Fibroblast of peridontal ligament (primary cell): ENCODE data around the gene ARRB1.

ENCODE experiments used
- DNase-seq: peaks from one replicate; pipeline ENCODE4 v3.0.0-alpha.2; 2010; ENCODE audit errors: extremely low read depth

Gene ARRB1

DNA sequence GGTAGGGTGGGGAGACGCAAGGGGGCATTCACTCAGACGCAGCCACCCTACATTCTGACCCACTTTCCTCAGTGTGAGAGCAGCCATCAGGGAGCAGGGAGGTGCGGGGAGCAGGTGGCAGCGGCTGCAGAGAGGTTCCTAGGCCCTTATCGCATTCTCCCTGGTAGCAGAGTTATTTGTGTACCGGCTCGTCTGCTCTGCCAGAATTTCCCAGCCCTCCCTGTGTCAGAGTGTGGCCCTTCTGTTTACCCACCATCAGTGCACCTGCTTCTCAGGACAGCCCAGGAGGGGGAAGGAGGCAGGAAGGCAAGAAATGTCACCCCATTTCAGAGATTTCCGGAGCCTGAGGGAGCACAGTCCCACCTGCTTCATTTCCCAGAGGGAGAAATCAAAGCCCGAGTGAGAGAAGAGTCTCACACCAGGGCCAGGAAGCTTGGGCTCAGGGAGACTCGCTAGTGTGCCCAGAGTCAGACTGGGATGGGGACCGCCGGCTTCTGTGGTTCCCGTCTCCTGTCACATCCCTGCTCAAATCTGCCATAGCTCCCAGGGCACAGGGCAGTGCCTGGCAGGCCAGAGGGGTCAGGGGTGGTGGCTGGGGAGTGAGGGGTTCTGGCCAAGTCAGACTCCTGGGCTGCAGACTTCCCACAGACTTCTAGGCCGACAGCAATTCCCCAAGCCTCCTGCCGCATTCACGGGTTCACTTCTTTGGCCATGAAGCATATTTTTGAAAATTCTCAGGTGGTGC, 49.7 kb downstream of the ARRB1 start:
- DNase-seq = no peak

DNA sequence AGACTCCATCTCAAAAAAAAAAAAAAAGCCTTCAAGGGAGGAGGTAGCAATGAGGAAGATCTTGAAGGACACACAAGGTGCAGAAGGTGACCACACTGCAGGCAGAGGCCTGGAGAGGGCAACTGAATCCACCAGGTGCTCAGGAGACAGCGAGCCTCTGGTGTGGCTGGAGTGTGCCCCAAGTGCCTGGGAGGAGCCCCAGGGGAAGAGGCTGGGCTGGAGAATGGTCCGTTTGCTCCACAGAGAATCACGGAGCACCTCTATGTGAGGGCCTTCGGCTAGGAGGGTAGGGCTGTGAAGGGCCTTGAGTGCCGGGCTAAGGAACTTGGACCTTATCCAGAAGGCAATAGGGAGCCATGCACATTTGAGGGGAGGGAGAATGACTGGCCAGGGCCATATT, 50.3 kb downstream of the ARRB1 start:
- no peak for DNase-seq

DNA sequence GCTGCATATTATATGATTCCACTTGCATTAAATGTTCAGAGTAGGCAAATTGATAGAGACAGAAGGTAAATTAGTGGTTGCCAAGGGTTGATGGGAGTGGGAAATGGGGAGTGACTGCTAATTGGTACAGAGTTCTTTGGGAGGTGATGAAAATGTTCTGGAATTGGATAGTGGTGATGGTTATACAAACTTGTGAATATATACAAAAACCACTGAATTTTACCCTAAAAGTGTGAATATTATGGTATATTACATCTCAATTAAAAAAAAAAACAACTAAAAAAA, 52.5 kb downstream of the ARRB1 start:
- no peak for DNase-seq

DNA sequence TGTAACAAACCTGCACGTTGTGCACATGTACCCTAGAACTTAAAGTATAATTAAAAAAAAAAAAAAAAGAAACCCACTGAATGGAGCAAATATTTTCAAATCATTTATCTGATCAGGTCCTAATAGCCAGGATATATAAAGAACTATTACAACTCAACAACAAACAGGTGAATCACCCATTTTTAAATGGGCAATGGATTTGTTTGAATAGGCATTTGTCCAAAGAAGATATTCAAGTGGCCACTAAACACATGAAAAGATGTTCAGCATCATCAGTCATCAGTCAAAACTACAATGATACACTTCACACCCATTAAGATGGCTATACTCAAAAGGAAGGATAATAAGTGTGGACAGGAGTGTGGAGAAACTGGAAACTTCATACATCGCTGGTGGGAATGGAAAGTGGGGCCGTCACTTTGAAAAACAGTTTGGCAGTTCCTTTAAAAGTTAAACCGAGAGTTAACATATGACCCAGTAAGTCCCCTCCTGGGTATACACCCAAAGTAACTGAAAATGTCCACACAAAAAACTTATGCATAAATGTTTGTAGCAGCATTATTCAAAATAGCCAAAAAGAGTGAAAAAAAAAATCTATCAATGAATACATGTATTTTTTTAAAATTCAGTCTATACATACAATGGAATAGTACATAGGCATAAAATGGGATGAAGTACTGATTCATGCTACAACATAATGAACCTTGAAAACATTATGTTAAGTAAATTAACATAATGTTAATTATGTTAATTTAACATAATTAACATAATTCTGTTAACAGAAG, 53.1 kb downstream of the ARRB1 start:
- no peak for DNase-seq

DNA sequence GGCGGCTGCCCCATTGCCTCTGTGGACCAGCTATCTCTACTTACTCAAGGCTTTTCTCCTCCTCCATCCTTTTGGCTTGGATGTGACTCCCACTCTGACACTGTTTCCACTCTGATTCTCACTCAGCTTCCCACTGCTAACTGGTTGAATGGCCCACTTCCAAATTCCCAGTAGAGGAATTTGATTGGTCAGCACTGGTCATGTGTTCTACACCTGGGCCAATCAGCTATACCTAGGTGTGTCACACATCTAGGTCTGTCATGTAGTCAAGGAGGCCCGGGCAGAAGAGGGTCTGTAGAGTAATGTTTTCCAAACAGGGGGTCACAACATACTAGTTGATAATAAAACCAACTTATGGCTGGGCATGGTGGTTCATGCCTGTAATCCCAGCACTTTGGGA, 57.6 kb downstream of the ARRB1 start:
- DNase-seq = no peak

DNA sequence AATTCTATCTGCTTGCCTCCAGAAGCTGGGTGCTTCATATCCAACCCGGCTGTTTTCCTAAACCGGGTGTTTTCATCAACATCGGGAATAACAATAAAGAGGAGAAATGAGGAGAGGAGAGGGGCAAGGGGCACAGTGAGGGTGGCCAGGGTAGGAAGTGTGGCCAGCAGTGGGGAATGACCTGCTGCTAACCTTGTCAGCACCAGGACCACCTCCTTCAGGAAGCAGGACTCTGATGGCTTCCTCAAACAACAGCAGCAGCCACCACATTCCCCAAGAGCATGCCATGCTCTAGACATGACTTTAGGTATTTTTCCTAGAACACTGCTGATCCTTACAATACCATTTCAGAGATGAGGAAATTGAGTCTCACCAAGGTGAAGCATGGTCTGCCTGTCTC, 58.5 kb downstream of the ARRB1 start:
- DNase-seq = no peak

DNA sequence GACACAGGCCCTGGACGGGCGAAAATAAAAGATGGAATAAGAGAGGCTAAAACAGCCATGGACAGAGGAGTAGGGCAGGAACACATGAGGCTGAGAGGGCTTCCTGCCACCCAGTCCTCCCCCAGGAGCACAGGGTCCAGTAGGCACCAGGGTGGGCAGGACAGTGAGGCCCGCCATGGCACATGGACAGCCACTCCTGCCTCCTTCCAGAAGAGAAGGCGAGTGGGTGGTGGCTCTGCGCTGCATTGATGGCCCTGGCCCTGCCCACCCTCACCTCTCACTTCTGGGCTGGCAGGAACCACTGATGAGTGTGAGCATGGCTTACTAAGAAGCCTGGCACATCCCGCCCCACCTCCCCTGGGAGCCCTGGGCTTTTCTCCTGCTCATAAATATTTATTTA, 59.7 kb downstream of the ARRB1 start:
- no peak for DNase-seq

DNA sequence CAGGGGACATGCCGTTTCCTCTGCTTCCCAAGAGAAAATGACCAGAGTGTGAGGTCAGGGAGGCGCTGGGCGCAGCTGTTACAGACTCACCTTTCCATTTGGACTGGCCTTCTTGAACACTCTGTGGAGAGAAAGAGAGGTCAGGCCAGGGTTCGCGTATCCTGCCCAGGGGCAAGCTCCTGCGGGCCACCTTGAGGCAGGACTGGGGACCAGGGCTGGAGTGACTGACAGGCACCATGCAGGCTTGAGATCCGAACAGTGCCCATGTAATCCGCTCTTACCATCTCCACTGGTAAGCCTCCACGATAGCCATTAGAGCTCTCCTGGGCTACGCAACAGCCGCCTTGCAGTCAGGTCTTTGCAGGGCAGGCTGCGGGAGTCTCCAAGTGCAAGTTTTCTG, 61.5 kb downstream of the ARRB1 start:
- no peak for DNase-seq

DNA sequence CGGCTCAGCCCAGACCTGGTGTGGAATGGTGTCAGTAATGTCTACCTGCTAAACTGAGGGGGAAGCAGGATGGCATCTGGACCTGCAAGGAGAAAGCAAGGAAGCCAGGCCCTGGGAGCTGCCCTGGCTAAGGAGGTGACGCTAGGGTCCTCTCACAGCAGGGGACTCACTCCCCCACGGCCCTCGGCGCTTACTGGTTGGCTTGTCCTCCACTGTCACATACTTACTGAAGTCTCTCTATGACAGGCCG, 62.0 kb downstream of the ARRB1 start:
- DNase-seq = no peak

DNA sequence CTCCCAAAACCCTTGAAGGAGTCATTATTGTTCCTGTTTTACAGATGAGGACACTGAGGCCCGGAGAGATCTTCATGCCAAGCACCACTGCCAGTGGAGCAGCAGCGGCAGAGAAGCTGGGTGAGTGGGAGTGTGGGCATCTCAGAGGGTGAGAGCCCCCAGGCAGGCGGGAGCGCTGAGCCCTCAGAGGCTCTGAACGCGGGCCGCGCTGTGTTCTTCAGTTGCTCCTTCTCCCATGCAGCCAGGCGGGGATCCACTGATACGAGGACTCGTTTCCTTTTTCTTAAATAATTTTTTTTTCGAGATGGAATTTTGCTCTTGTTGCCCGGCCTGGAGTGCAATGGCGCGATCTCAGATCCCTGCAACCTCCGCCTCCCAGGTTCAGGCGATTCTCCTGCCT, 63.9 kb downstream of the ARRB1 start:
- no peak for DNase-seq

DNA sequence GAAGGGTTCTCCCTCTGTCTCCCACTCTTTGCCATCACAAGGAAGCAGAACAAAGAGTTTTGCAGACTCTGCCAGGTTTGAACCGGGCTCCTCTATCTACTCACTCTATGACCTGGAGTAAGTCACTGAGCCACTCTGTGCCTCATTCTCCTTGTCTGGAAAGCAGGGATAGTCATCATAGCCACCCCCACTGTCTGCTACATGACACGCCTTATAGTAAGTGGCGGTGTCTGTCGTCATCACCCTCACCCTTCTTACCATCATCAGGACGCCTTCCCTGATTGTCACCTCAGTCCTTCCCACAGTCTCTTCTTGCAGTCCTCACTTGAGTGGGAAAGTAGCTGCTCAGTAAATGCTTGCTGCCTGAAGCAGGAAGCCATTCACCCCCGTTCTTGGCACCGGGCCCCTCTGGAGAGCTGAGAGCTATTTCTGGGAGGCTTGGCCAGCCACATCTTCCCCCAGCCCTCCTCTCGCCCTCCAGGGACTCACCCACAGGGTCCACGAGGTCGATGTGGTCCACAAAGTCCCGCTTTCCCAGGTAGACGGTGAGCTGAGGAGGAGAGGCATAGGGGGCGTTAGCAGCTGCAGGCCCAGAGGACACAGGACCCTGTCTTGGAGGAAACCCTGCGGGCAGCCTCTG, 64.5 kb downstream of the ARRB1 start:
- no peak for DNase-seq

DNA sequence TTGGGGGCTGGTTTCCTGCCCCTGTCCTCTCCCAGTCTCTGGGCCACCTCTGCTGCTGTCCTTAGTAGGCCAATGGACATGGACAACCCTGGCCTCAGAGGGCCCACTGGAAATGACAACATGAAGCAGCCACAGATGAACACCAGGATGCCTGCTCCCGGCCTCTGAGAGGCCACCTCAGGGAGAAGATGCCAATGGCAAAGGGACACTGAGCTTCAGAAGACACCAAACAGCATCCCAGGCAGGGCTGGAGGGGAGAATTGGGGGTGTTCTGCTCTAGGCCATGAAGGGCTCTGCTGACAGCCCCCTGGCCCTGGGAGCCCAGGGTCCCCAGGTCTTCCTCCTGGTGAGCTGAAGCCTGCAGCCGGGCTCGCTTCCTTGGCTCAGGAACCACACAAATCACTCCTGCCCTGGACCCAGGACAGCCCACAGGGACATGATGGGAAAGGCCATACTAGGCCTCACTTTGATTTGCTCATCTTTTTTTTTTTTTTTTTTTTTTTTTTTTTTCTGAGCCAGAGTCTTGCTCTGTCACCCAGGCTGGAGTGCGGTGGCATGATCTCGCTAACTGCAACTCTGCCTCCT, 65.6 kb downstream of the ARRB1 start:
- no peak for DNase-seq

DNA sequence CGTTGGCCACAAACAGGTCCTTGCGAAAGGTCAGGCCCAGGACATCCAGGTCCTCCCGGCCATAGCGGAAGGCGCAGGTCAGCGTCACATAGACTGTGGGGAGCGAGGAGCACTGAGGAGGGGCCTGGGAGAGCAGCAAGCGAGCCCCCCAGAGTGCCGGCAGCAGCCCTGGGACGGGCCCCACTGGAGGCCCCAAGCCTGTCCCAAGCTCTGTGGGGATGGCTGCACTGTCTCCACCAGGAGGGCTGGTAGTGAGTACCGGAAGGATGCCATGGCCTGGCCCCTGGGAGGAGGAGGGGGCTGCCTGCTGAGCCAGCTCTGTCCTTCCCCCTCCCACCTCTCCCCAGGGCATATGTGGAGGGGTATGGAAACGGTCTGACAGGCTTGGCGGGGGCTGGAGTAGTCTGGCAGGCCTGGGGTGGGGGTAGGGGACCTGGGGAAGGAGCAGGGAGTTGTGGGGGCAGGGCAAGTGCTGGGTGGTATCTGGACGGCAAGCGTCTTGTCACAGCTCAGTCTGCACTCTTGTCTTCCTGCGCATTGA, 68.0 kb downstream of the ARRB1 start:
- no peak for DNase-seq

DNA sequence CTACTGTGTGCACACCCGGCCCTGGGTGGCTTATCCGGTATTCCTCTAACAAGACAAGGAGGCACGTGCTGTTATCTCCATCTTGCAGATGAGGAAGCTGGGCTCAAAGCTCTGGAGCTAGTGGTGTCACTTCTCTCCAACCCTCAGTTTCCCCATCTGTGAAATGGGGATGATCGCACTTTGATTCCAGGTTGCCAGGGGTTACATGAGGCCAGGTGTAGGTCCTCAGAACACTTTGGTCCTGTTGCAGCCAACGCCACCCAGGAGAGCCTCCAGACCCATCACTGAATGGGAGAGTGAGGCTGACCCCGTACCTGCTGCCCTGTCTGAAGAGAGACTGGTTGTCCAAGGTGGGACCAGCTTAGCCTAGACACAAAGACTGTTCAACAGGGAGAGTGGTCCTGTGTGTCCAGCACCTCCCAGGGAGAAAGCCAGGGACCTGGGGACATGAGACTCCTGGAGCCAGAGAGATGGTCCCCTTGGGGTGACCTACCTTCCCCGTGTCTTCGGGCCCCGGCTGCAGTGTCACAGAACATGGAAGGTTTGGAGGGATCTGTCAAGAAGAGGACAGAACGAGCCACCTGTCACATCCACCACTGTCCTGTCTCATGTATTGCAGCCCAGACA, 69.9 kb downstream of the ARRB1 start:
- DNase-seq = no peak

DNA sequence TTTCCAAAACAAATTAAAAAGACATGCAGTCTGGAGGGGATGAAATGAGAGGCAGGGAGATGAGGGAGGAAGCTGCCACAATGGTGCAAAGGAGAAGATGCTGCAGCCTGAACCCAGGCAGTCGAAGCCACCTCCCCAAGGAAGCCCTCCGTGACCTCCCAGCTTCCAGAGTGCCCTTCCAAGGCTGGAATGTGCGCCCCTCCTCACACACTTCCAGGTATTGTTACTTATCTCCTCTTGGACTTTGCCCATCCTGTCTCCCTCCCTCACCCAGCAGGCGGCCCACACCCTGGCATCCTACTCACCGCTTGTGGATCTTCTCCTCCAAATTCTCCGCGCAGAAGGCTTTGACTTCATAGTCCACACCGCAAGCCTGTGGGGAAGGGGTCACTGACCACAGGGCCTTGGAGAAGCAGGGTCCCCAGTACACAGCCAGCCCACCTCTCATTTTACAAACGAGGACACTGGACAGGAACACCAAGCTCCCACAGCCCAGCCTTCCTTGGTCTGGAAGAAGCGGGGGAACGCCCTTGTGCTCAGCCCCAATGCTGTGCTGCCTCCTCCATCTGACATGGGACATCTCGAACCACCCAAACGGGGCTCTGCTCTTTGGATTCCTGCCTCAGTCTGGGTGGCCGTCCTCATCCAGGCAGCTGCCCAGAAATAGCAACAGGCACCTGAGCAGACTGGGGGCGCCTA, 70.5 kb downstream of the ARRB1 start:
- no peak for DNase-seq

DNA sequence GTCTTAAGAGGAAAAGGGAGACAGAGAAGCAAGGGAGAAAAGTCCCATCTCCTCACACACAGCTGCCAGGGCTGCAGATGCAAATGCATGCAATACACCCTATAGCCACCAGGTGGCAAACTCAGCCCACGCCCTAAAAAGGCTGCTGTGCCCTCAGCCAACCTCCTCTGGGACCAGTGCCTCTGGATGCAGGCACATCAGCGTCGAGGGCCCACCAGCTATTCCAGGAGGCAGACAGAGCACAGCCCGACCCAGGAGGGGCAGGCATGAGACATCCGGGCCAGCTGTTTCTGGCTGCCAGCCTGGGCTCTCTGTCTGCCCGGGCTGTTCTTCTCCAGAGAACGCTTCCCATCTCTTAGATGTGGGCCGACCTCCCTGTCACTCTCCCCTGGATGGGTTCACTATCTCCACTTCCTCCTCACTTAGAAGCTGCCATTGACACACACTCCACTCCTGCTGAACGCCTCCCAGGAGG, 71.2 kb downstream of the ARRB1 start:
- peak; percentile 65 for DNase-seq

DNA sequence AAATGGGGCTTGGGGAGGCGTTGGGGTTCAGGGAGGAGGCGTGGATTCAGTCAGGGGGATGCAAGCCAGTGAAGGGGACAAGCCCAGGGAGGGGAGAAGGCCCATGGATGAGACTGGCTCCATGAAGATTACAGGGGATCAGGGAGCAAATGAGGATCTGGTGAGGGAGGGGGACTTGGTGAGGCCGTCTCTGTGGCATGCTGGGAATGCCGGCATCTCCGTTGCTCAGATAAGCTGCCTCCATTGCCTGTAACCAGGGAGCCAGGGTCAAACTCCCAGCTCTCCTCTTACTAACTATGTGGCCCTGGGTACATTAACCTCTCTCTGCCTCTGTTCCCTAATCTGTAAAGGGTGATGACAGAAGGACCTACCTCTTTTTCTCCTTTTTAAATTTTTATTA, 72.2 kb downstream of the ARRB1 start:
- no peak for DNase-seq

DNA sequence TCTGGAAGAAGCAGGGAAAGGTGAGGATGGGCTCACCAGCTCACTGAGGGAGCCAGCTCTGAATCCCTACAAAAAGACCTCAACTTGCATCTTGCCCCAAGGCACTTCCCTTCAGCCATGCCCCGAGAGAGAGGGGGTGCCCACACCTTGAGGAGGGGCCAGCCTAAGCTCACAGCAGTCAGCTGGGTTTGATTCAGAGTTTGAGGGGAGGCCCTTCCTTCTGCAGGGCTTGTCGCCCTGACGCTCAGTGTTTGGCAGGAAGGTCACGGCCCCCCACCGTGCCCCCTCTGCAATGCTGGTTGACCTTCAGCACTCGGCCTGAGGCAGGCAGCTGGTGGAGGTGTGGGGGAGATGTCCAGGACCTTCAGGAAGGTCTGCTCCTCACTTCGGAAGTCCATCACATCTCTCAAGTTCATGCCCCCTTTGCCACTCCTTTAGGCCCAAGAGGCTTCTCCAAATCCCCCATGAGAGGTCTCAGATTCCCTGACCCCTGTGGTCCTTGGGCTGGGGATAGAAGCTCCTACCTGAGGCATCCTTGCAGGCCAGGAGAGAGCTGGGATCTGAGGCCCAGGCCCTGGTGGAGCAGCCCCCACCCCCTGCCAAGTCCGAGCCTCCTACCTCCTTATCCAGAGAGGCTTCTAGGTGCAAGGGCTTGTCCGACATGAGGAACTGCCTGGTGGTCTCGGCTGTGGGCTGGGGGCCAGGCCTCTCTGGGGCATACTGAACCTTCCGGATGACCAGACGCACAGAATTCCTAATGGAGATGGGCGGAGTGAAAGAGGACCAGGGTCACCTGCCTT, 73.3 kb downstream of the ARRB1 start:
- DNase-seq = no peak

DNA sequence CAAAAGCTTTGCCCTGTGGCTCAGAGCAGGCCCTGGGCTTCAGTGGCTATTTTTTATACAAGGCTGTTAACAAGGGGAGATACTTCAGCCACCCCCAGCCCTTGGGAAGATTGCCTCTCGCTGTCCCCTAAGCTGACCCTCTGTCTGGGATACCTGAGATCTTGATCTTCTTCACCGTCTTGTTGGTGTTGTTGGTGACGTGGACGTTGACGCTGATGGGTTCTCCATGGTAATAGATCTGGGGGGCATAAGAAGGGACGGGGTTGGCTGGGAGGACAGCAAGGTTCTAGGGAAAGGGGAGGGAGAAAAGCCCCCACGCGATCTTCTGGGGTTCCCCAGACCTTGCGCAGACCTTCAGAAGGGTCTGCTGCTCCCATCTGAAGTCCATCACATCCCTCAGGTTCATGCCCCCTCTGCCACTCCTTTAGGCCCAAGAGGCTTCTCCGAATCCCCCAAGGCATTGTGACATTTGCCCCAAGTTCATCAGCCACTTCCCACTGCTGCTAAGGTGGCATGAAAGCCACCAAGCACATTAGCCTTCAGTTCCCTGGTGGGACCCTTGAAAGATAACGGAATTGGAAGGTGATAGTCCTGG, 74.2 kb downstream of the ARRB1 start:
- no peak for DNase-seq

DNA sequence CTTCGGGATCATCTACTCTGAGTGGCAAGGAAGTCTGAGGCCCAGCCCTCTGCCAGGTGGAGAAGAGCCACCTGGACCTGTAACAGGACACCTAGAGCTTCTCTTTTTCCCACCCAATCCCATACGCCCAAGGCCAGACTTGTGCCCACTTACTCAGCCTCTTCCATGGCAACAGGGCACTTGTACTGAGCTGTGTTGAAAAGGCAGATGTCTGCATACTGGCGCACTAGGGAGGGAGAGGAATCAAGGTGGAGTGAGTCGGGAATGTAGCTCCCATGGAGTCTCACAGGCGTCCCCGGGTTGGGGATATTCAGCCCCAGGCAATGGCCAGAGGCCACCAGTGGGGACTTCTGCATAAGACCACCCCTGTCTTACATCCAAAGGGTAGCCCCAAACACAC, 74.8 kb downstream of the ARRB1 start:
- DNase-seq = no peak
